Stimulated activated CD4-positive, alpha-beta T cell treated with anti-CD3 and anti-CD28 coated beads, Interleukin-4, amount 100 ng/mL, for 1 hour (primary cell): ENCODE results near the gene NR2F1-AS1.

Source experiments
- DNase-seq: peaks from one replicate; pipeline ENCODE4 v3.0.0-alpha.2; 2020

Gene NR2F1-AS1

DNA sequence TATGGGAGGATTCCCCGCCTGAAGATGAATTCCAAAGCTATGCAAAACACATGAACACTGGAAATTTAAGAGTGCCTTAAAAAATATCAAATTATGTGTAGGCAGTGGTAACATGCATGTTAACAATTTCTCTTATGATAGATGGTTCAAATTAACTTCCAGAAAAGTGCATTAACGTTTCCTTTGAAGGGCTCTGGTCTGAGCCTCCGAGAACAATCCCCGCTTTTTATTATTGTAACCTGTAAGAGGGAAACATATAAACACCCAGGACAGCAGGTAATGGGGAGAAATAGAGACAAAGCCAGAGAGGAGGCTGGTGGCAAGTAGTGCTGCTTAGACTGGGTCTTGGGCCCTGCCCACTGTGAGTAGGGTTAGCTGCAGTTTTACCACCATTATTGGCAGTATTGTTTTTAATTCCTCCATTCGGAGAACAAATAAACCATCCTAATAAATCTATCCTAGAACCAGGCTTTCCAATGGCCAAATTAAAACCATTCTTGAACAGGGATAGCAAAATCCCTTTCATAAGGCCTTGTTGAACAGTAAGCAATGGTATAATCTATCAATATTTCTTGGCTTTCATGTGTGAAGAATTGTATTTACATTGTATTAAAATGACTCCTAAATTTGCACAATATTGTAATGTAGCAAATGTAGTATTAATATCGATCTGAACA, 8.3 kb upstream of the NR2F1-AS1 start:
- DNase-seq: no peak

DNA sequence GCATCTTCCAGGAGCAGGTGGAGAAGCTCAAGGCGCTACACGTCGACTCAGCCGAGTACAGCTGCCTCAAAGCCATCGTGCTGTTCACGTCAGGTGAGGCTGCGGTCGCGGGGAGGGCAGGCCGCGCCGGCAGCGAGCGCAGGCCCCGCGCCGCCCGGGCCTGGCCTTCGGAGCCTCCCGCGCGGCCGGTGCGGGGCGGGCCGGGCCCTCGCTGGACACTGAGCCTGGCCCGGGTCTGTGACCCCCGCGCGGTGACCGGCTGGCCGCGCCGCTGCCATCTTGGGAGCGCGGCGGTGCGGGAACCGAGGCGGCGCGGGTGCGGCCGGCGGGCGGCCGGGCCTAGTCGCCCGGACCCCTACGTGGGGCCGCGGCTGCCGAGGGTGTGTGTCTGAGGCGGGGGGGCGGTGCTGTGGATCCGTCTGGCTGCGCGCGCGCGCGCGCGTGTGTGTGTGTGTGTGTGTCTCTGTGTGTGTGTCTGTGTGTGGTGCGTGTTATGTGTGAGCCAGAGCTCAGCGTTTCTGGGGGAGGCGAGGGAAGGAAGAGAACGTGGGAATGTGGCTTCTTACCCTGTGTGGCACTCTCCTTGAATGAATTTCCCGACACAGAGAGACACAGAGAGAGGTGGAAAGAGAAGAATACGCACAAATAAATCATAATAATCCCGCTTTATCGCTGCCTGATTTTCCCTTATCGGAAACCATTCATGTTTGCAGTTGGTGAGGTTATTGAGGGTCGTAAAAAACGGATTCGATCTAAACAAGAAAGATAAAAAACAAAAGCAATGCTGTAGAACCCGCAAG, 7.5 kb upstream of the NR2F1-AS1 start:
- no peak for DNase-seq

DNA sequence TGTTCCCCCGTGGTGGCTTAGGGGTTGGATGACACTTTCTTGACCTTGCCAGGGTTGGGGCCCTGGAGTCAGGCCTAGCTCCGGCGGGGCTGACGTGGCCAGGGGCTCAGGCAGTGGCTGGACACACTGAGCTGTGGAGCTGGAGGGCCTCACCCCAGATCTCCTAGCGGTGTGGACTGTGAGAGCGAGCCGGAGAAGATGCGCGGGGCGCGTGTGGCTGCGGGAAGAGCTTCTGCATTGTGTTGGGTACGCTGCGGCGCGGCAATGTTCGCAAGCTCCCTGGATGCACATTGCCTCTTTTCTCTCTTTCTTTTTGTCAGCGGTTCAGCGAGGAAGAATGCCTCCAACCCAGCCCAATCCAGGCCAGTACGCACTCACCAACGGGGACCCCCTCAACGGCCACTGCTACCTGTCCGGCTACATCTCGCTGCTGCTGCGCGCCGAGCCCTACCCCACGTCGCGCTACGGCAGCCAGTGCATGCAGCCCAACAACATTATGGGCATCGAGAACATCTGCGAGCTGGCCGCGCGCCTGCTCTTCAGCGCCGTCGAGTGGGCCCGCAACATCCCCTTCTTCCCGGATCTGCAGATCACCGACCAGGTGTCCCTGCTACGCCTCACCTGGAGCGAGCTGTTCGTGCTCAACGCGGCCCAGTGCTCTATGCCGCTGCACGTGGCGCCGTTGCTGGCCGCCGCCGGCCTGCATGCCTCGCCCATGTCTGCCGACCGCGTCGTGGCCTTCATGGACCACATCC, 6.8 kb upstream of the NR2F1-AS1 start:
- DNase-seq: no peak

DNA sequence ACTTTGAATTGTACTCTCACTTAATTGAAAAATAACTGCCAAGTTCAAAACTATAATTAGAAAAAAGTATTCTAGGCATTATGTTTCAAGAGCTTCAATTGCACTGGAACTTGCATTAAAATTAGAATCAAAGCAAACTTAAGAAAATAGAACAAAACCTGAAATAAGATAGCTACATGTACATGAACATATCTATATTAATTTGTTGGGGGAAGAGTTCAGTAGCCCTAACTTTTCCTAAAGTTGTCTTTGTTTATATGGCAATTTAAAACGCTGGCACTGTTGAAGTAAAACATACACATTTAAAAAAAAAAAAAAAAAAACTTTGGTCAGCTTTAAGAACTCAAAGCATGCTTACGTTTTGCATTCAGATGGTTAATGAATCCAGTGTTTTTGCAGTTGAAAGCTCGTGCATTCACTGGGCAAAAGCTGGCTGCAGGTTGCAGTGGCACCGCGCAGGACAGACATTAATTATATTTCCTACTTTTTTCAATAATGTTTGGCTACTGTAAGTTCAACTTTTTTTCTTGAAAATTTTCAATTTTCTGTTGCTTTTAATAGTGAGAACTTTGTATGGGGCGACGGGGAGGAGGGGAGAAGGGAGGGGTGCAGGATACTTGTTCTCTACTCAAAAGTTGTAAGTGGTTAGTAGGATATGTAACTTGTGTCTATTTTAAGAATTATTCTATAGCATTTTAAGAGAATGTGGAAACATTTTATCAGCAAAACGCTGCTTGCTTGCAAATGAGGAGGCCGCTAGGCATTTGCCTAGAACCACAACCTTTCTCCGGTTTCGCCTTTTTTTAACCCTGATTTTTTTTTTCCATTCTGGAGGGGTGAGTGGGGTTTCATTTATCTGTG, 5.9 kb upstream of the NR2F1-AS1 start:
- DNase-seq: no peak

DNA sequence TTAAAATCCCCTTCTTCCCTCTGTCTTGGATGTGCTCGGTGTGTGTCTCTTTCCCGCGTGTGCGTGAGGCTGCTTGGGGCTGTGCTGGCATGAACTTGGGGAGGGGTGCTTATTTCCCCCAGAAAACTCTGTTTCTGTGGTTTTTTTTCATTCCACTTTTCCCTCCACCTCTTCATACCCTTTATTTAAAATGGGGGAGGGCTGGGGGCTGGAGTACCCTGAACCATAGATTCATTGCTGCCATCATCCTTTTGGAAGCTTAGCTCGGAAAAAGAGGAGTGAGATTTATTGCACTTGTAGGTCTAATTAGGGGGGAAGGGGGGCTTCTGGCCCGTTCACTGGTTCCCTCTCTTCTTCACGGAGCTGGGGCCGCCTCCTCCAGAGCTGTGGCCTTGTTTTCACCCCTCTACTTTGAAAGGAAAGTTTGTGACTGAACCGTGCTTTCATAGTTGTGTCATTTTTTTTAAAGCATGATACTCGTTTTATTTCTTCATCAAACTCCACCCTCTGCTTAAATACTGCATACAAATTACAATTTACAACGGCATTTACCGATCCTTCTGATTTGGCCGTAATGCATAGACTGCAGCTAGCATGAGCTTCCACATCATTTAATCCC, 4.9 kb upstream of the NR2F1-AS1 start:
- no peak for DNase-seq

DNA sequence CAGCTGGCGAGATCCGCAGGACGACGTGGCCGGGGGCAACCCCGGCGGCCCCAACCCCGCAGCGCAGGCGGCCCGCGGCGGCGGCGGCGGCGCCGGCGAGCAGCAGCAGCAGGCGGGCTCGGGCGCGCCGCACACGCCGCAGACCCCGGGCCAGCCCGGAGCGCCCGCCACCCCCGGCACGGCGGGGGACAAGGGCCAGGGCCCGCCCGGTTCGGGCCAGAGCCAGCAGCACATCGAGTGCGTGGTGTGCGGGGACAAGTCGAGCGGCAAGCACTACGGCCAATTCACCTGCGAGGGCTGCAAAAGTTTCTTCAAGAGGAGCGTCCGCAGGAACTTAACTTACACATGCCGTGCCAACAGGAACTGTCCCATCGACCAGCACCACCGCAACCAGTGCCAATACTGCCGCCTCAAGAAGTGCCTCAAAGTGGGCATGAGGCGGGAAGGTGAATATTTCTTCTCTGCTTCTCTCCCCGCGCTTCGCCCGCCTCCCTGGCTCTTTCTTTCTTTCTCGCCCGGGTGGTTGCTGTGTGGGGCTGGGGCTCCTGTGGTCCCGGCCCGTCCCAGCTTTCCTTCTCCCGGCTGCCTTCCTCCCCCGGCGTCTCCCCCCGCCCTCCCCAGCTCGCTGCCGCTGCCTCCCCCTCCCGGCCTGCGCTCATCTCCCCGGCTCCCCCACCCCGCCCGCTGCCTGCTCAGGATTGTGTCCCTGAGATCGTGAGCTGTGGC, 4.2 kb upstream of the NR2F1-AS1 start:
- no peak for DNase-seq

DNA sequence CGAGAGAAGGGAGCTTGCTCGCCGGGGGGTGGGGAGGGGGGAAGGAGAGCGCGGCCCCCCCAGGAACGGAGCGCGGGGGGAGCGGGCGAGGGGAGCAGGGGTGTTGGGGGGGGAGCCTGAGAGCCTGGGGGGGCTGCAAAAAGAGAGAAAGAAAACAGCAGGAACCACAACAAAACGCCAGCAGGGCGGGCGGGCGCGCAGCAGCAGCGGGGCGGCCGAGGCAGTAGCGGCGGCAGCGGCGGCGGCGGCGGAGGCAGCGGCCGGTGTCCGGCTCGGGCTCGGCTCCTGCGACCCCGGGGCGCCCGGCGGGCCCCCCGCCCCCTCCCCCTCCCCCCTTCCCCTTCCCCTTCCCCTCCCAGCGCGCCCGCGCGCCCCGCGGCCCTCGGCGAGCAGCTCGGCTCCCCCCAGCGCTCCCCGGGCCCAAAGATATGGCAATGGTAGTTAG, 3.6 kb upstream of the NR2F1-AS1 start:
- no peak for DNase-seq

DNA sequence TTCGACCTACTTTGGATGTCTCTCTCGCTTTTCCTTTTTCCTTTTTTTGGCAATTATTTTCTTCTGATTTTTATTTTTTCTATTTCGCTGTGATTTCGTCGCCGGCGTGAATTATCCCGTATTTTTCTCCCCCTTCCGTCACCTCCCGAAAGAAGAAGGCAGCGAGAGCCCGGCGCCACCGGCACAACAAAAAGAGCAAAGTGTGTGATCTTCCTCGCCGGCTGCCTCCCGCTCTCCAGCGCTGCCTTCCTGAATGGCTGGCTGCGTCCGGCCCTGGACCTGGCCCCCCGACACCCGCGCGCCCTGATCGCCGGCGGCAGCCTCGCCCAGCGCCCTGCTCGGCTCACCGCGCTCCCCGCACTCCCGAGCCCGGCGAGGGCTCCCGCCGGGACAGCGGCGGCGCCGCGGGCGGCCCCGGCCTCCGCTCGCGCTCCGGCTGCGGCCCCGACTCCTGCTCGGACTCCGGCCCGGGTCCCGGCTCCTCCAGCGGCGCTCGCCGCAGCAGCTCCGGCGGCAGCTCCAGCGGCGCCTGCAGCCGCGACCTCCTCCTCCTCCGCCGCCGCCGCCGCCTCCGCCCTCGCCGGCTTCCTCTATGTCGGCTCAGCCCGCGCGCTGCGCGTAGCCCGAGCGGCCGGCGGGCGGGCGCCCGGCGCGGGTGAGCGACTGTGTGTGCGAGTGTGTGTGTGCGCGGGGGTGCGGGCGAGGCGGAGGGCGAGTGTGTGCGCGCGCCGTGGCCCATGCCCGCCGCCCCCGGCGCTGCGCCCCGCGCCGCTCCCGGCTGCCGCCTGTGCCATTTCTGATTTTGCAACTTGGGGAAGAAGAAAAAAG, 3.0 kb upstream of the NR2F1-AS1 start:
- DNase-seq: peak; percentile 47

DNA sequence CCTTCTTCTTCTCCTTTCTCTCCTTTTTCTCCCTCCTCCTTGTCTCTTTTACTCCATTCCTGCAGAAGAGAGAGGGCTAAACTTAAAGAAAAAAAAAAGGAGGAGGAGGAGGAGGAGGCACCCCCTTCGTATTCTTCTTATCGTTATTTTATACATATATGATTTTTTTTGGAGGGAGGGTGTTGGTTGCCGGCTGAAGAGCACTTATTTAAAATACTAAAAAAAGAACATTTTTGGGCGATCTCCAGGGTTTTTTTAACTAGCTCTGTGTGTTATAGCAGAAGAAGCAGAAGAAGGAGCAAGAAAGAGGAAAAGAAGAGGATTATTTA, 2.4 kb upstream of the NR2F1-AS1 start:
- DNase-seq: no peak

DNA sequence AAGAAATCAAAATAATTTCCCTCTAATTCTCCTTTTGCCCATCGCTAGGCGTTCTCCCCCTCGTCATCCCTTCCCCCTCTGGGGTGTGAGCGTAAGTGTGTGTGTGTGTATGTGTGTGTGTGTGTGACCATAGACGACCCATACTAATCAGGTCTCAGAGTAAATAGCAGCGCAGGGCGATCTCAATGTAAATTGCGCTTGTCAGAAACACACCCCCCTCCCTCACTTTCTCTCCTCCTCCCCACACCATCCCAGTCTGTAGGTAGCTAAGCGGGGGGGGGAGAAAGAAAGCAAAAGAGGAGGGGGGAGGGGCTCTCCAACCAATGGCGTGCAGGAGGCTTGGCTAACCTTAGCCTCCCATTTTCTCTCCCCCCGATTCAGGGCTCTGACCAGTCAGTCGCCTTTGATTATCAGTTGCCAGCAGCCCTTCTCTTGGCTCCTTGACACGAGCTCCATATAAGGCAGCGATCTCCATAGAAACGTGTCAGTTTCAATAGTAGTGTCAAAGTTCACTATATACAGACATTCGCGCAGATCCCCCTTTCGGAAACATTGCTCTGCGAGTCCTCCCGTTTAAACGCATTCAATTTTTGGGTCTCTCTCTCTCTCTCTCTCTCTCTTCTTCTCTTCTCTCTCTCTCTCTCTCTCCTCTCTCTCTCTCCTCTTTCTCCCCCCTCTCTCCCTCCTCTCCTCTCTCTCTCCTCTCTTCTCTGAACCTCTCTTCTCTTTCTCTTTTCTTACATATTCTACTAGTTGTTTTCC, 1.8 kb upstream of the NR2F1-AS1 start, which contains the start of gene NR2F1:
TSS of gene NR2F1 (plus strand) at position 546 of the 762 bp plus-strand sequence. CDS start 1,802 bp downstream, outside the sequence.
- no peak for DNase-seq

DNA sequence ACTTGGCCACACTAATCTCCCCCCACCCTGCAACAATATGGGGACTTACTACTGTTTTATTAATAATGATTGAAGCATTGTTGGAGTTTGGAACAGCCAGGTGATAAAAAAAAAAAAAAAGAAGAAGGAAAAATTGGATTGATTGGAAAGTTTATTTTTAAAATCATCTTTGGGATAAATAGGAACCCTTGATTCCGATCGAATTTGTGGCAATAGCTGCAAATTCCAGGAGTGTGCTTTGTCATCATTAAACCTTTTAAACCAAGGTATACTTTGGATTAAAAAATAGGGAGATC, 1.1 kb upstream of the NR2F1-AS1 start:
- DNase-seq: no peak

DNA sequence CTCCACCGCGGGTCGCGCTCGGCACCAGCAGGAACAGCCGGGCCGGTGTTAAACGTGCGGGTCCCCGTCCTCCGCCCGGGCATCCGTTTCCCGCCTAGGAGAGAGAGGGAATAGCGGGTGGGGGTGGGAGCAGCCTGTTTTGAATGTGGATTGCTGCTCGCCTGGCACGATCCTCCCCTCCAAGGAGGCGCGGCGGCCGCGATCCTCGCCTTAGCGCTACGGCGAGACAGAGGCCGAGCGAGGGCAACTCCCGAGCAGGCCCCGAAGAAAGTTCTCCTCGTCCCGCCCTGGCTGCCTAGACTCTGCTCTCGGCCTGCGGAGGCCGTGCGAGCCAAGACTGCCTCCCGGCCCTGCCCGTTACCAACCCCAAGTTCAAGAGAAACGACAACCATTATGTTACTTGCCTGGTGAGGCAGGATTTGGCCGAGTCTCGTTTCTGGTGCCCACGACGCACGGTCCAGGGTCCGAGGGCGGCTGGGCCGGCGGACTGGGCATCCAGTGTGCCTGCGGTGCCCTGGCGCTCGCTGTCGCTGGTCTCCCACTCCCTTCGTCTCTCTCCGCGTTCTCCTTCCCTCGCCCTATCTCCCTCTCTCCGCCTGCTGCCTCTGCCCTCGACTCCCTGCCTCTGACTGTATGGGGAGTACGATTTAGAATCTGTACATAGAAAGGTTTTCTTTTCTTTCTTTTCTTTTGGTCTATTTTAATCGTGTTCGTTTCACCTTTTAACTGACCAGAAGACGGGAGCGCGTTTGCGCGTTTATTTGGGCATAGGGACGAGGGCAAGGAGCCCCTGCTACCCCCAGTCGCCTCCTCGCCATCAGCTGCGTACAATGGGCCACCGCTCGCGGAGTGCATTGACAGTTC, 724 bp downstream of the NR2F1-AS1 start:
- no peak for DNase-seq

DNA sequence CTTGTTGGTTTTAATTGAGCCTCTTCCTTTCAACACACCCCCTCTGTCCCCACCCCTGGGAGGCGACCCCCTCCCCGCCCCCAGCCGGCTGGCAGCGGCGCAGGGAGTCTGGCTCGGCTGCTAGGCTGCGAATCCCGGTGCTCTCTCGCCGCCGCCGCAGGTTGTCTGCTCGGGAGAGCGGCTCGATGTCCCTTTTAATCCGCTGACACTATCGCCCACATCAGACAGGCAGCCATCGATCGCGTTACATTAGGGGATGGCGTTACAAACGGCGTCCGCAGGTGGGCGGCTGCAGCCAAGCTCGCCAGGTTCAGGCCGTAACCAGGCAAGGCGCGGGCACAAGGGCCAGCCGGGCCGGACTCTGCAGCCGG, 1.3 kb downstream of the NR2F1-AS1 start:
- no peak for DNase-seq

DNA sequence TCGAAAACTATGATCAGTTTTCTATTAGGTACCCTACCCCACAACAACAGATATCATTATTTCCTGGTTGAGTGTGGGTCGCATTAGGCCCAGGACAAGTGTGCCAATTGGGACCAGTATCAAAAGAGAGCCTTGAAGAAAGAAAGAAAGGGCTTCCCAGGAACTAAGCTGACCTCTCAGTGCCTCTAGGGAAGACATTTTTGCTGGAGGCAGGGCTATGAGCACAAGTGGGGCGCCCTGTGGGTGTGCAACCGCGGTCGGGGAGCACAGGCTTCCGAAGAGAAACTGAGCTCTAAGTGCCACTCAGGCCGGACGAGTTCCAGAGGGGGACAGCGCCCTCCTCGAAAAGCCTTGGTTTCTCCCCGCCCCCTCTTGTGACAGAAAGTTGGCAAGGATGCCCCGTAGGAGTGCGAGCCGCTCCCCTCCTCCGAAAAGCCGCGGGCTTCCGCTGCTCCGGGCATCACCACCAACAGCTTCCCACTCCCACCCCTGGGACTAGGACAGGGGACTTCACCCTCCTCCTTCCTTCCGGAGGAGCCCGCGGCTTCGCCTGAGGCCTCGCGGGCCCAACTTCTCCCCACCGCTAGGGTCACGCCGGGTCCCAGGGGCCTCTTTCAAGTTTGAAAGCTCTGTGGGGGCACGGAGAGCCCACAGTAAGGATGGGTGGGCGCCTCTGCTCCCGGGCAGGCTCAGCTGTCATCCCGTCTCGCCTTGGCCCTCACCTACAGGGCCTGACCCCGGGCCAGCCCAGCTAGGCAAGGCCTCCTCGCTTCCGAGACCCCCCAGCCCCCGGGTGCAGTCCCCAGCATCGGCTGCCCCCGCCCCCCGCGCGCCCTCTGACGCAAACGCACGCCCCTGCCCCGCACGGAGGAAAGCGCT, 2.0 kb downstream of the NR2F1-AS1 start:
- no peak for DNase-seq

DNA sequence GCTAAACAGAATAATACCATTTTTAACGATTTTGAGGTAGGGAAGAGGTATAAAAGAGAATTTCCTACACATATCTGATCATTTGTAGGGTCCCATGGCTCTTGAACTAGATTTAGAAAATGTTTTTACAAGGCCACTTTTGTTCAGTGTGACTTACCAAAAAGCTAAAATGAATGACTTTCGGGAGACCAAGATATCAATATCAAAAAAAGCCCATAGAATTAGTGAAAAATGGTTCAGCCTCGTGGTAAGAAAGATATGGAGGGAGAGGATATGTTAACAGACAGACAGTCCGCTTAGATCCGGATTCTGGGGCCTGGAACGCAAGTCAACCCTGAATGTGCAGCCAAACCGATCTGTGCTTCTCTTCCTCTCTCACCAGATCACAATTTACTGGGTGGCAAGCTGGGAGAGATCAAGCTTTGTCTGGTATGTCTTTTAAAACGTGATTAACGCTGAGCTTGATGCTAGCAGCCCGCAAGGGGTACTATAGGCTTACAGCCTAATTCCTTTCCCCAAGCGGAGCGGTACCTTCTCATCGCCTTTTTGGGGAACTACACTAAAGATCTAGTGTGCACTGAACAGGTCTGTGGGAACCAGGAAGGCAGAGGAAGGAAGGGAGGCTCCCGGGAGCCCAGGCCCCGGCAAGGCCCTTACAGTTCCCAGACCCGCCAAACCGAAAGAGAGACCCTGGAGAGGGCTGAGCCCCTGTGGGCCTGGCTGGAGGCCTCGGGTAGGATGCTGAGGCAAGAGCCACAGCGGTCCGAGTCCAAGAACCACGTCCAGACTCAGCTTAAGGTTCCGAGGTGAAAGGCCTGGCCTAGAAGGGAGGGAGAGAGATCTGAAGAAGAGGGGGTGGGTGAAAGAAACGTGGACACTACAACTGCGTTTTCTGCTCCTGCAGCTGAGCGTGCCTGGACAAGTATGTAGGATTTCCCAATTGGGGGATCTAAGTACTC, 2.9 kb downstream of the NR2F1-AS1 start:
- no peak for DNase-seq

DNA sequence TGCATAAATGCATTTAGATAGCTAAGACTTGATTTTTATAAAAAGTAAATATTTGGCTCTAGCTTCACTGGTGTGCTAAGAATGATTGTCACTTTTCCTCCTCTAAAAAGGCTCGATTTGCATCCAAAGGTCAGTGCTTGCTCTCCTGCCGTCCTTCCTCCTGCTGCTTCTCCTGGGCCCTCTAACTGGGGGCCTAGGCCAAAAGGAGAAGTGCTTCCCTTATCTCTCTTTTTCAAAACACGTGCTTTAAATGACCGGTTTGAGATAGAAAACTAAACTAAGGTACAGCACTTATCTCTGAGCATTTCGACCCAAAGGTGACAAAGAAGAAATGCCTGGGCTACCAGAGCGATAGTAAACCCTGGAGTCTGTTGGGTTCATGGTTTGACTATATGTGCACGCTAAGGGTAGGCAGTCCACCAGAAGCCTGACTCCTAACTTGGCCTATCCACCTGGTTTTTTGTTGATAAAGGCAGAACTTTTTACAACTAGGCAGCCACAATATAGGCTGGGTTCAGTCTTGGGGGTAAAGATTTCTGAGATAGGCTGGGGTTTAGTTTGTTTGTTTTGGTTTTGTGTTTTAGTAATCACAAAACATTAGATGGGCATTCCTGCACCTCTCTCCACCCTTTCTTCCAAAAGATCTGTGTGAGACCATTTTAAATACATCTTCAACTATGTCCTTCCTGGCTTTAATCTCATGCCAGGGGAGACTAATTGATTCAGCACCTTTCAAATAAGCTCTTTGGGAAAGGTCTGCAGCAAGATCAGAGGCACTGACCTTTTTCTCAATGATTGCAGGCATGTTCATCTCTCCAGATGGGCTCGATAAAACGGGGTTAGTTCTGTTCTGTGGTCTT, 3.8 kb downstream of the NR2F1-AS1 start:
- no peak for DNase-seq
